WTC11 (cell line): ENCODE data around the gene AJAP1.

Source experiments
- CTCF ChIP-seq: fragments of 200-600 bp; IDR thresholded peaks from 2 replicates; pipeline ENCODE4 v1.8.0; 2022; ENCODE audit warnings: antibody characterized with exemption
- E2F5 ChIP-seq: sonication (generic); formaldehyde crosslinking; IDR thresholded peaks from 2 replicates; pipeline ENCODE4 v1.8.1; 2022; ENCODE audit warnings: mild to moderate bottlenecking, moderate library complexity, missing genetic modification reagents
- FOXP1 ChIP-seq: sonication (generic); formaldehyde crosslinking; IDR thresholded peaks from 2 replicates; pipeline ENCODE4 v1.8.0; 2022; ENCODE audit warnings: missing genetic modification reagents, mild to moderate bottlenecking, moderate library complexity, borderline replicate concordance
- GABPB1 ChIP-seq: sonication (generic); formaldehyde crosslinking; IDR thresholded peaks from 2 replicates; pipeline ENCODE4 v1.8.1; 2023; ENCODE audit warnings: mild to moderate bottlenecking, missing genetic modification reagents
- MXD4 ChIP-seq: fragments of 250-450 bp; sonication (Bioruptor Pico); IDR thresholded peaks from 2 replicates; pipeline ENCODE4 v1.8.0; 2021; ENCODE audit warnings: mild to moderate bottlenecking, moderate library complexity, borderline replicate concordance
- RELA ChIP-seq: sonication (generic); formaldehyde crosslinking; IDR thresholded peaks from 2 replicates; pipeline ENCODE4 v1.8.1; 2022; ENCODE audit warnings: missing genetic modification reagents, mild to moderate bottlenecking, borderline replicate concordance
- TEAD1 ChIP-seq: sonication (generic); formaldehyde crosslinking; IDR thresholded peaks from 2 replicates; pipeline ENCODE4 v1.8.0; 2022; ENCODE audit warnings: mild to moderate bottlenecking, missing genetic modification reagents
- ZNF263 ChIP-seq: sonication (generic); formaldehyde crosslinking; IDR thresholded peaks from 2 replicates; pipeline ENCODE4 v1.8.1; 2022; ENCODE audit warnings: low read depth, mild to moderate bottlenecking, moderate library complexity, missing genetic modification reagents
- TF ChIP-seq, protein P1 (sequence below): sonication (generic); formaldehyde crosslinking; IDR thresholded peaks from 2 replicates; pipeline ENCODE4 v1.8.1; 2023; ENCODE audit warnings: mild to moderate bottlenecking, missing genetic modification reagents, moderate library complexity
- TF ChIP-seq, protein P2 (sequence below): sonication (generic); formaldehyde crosslinking; IDR thresholded peaks from 2 replicates; pipeline ENCODE4 v1.8.0; 2022; ENCODE audit warnings: mild to moderate bottlenecking, missing genetic modification reagents

DNA sequence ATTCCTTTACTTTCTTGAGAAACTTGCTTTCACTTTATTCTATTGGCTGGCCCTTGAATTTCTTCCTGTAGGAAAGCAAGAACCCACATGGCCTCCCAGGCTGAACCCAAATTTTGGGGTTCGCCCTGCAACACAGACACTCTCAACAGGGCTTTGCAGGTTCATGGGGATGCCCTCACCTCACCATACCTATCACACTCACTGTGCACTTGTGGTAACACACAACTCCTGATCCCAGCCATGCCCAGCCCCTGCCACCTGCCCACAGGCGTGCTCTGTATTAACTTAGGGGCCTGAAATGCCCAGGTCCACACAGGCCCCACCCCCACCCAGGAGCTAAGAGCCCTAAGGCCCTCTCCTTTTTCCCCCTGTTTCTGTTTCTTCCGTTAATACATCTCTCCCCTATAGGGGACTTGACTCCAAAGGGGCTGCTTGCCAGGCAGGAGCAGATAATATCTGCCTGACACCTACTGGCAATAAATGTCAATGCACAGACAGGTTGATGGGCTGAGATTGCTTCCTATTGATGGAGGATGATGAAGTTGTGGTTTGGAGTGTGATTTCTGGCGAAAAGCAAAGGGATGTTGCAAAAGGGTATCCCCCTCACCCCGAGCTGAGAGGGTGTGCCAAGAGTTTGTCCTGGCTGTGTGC, 171.5 kb downstream of the AJAP1 start:
- TF ChIP-seq CTCF (no peak), FOXP1 (CRISPR knock-in tag) (no peak), GABPB1 (no peak), TEAD1 (CRISPR knock-in tag) (no peak), MXD4 (CRISPR knock-in tag) (no peak), RELA (CRISPR knock-in tag) (no peak), ZNF263 (CRISPR knock-in tag) (no peak), E2F5 (CRISPR knock-in tag) (no peak)
- TF ChIP-seq, protein P1, sequence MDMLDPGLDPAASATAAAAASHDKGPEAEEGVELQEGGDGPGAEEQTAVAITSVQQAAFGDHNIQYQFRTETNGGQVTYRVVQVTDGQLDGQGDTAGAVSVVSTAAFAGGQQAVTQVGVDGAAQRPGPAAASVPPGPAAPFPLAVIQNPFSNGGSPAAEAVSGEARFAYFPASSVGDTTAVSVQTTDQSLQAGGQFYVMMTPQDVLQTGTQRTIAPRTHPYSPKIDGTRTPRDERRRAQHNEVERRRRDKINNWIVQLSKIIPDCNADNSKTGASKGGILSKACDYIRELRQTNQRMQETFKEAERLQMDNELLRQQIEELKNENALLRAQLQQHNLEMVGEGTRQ (CRISPR knock-in tag), result no peak
- TF ChIP-seq, protein P2, sequence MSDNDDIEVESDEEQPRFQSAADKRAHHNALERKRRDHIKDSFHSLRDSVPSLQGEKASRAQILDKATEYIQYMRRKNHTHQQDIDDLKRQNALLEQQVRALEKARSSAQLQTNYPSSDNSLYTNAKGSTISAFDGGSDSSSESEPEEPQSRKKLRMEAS (CRISPR knock-in tag), result no peak
